ENCODE data around the gene FAM124A. TPM values are rescaled to one million over a fixed set of nuclear protein-coding genes. Genes with fewer than 3 reads are reported as not detected.

The FAM124A gene
- total and polyA plus RNA-seq, 2 donors from 2014 or later: 3.5 to 7.7 TPM

DNA sequence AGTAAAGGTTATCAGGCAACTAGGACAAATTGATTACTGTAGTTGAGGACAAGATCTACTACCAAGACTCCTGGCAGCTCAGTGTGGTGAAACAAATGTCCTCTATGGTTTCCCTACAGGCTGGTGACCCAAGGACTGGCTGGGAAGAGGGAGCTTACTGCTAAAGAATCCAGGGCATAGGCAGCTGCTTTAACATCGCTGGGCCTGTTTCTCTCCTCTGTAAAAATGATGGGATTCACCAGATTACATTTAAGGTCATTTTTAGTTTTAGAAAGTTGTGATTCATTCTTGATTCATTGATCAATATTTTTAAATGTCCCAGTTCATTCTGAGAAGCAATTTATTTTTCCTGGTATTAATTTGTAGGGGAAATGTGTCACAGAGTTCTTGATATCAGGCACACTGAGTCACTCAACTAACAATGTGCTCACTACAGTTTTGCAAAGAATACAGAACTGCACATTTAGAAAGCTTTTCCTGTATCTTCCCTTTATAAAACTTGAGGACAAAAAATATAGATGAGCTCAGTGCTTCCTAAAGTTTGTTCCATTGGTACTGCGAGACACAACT, 19.6 kb upstream of the FAM124A start:
- no peak for FAIRE-seq

DNA sequence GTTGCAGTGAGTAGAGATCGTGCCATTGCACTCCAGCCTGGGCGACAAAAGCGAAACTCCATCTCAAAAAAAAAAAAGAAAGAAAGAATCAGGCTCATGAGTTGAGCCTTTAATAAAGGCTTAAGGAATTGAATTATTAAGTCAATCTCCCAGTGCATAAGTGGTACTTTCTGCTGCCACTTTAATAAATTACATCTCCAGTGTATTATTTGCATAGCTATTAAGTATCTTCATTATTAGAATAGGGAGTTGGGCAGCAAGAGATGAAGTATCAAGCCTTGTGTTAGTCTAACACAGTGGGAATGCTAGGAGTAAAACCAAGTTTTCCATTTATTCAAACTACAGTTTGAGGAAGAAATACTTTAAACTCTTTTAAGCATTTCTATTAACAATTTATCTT, 15.6 kb upstream of the FAM124A start:
- no peak overlapping the region for H3K9ac ChIP-seq (ENCODE audit: low read length in 3 of 3)
- no peaks in the 10 kb centered on the region for H3K9me3 ChIP-seq (ENCODE audit: control insufficient read depth in 2 of 3, insufficient read depth in 1 of 3, low read length in 3 of 3)
- FAIRE-seq (no peak), DNase-seq (no peak)
- H3K4me3 ChIP-seq (ENCODE audit: low read length in 3 of 3): no peak overlapping the region
- TF ChIP-seq, protein P1, sequence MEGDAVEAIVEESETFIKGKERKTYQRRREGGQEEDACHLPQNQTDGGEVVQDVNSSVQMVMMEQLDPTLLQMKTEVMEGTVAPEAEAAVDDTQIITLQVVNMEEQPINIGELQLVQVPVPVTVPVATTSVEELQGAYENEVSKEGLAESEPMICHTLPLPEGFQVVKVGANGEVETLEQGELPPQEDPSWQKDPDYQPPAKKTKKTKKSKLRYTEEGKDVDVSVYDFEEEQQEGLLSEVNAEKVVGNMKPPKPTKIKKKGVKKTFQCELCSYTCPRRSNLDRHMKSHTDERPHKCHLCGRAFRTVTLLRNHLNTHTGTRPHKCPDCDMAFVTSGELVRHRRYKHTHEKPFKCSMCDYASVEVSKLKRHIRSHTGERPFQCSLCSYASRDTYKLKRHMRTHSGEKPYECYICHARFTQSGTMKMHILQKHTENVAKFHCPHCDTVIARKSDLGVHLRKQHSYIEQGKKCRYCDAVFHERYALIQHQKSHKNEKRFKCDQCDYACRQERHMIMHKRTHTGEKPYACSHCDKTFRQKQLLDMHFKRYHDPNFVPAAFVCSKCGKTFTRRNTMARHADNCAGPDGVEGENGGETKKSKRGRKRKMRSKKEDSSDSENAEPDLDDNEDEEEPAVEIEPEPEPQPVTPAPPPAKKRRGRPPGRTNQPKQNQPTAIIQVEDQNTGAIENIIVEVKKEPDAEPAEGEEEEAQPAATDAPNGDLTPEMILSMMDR (IDR thresholded peaks at IDR 0.05; ENCODE audit: borderline replicate concordance, extremely low read depth, insufficient read depth): no peak
- H3K36me3 ChIP-seq (ENCODE audit: control insufficient read depth in 2 of 3, insufficient read depth in 3 of 3, low read length in 3 of 3): no peaks in the 10 kb centered on the region
- H3K27me3 ChIP-seq (ENCODE audit: control insufficient read depth, insufficient read depth, low read length): no peaks in the 10 kb centered on the region
- peaks cover 0 to 4% (median 0%) of the 10 kb centered on the region in 3 donors for H3K4me1 ChIP-seq (ENCODE audit: control insufficient read depth in 2 of 3, insufficient read depth in 2 of 3, low read depth in 1 of 3, low read length in 3 of 3)
- H3K27ac ChIP-seq (ENCODE audit: low read depth in 2 of 2, low read length in 2 of 2): no peak overlapping the region
- intact Hi-C loops (cut with DNase I): no loop called here

More for the DNA sequence above, 19.6 kb upstream of the FAM124A start:
- TF ChIP-seq, protein P1 (IDR thresholded peaks at IDR 0.05; ENCODE audit: borderline replicate concordance, extremely low read depth, insufficient read depth): no peak
- no peaks in the 10 kb centered on the region for H3K4me1 ChIP-seq (ENCODE audit: control insufficient read depth in 2 of 3, insufficient read depth in 2 of 3, low read depth in 1 of 3, low read length in 3 of 3)
- H3K9ac ChIP-seq (ENCODE audit: low read length in 3 of 3): no peak overlapping the region
- no peaks in the 10 kb centered on the region for H3K36me3 ChIP-seq (ENCODE audit: control insufficient read depth in 2 of 3, insufficient read depth in 3 of 3, low read length in 3 of 3)
- H3K27ac ChIP-seq (ENCODE audit: low read depth in 2 of 2, low read length in 2 of 2): no peak overlapping the region
- peaks cover 0 to 7% (median 0%) of the 10 kb centered on the region in 3 donors for H3K9me3 ChIP-seq (ENCODE audit: control insufficient read depth in 2 of 3, insufficient read depth in 1 of 3, low read length in 3 of 3)
- no peaks in the 10 kb centered on the region for H3K27me3 ChIP-seq (ENCODE audit: control insufficient read depth, insufficient read depth, low read length)
- intact Hi-C loops (cut with DNase I): no loop called here
- DNase-seq: no peak
- no peak overlapping the region for H3K4me3 ChIP-seq (ENCODE audit: low read length in 3 of 3)

DNA sequence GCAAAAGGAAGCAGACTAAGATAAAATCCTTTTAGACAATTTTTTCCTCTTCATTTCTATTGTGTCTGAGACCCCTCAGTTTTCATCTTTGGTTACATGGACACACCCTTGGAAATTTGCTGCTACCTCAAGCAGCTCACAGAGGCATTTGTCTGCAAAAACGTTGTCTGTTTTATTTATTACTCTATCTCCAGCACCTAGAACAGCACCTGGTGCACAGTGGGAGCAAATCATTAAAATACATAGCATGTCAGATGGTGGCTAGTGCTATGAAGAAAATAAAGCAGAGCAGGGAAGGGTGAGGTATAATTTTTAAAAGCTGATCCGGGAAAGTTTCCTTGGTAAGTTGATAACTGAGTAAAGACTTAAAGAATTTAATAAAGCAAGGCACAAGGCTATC, 14.3 kb upstream of the FAM124A start:
- H3K36me3 ChIP-seq (ENCODE audit: control insufficient read depth in 2 of 3, insufficient read depth in 3 of 3, low read length in 3 of 3): no peaks in the 10 kb centered on the region
- intact Hi-C loops (cut with DNase I): no loop called here
- H3K9ac ChIP-seq (ENCODE audit: low read length in 3 of 3): no peak overlapping the region
- no peaks in the 10 kb centered on the region for H3K27me3 ChIP-seq (ENCODE audit: control insufficient read depth, insufficient read depth, low read length)
- H3K27ac ChIP-seq (ENCODE audit: low read depth in 2 of 2, low read length in 2 of 2): no peak overlapping the region
- FAIRE-seq (no peak), DNase-seq (no peak)
- H3K4me3 ChIP-seq (ENCODE audit: low read length in 3 of 3): no peak overlapping the region
- peaks cover 0 to 4% (median 0%) of the 10 kb centered on the region in 3 donors for H3K4me1 ChIP-seq (ENCODE audit: control insufficient read depth in 2 of 3, insufficient read depth in 2 of 3, low read depth in 1 of 3, low read length in 3 of 3)
- no peaks in the 10 kb centered on the region for H3K9me3 ChIP-seq (ENCODE audit: control insufficient read depth in 2 of 3, insufficient read depth in 1 of 3, low read length in 3 of 3)
- TF ChIP-seq, protein P1 (IDR thresholded peaks at IDR 0.05; ENCODE audit: borderline replicate concordance, extremely low read depth, insufficient read depth): no peak

DNA sequence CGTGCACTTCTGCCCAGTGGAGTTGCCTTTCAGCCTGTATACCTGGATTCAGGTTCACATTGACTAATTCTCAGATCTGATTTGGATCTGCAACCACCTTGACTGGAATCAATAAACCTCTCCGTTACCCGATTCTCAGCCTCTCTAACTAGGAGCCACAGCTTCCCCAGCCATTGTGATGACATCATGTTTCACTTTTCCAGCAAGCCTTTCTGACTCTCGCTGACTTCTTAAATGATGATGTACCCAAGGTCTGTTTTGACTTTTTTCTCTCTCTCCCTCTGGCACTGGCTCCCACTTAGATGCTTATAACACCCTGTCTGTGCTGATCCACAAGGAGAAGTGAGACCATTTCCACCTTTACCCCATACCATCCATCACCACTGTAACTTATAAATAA, 13.5 kb upstream of the FAM124A start:
- TF ChIP-seq, protein P1 (IDR thresholded peaks at IDR 0.05; ENCODE audit: borderline replicate concordance, extremely low read depth, insufficient read depth): no peak
- Histone ChIP-seq H3K4me3 (ENCODE audit: low read length in 3 of 3) (no peak overlapping the region), H3K36me3 (ENCODE audit: control insufficient read depth in 2 of 3, insufficient read depth in 3 of 3, low read length in 3 of 3) (no peaks in the 10 kb centered on the region), H3K9ac (ENCODE audit: low read length in 3 of 3) (no peak overlapping the region), H3K27me3 (ENCODE audit: control insufficient read depth, insufficient read depth, low read length) (no peaks in the 10 kb centered on the region), H3K27ac (ENCODE audit: low read depth in 2 of 2, low read length in 2 of 2) (no peak overlapping the region), H3K4me1 (ENCODE audit: control insufficient read depth in 2 of 3, insufficient read depth in 2 of 3, low read depth in 1 of 3, low read length in 3 of 3) (peaks cover 0 to 4% (median 2%) of the 10 kb centered on the region in 3 donors), H3K9me3 (ENCODE audit: control insufficient read depth in 2 of 3, insufficient read depth in 1 of 3, low read length in 3 of 3) (no peaks in the 10 kb centered on the region)
- intact Hi-C loops (cut with DNase I): no loop called here
- FAIRE-seq: no peak
- no peak for DNase-seq

Data from kidney (tissue), 14 donors.